ENCODE data around the gene LRRTM4. TPM values are rescaled to one million over a fixed set of nuclear protein-coding genes. Genes with fewer than 3 reads are reported as not detected.

Gene LRRTM4
- total RNA-seq, 1 donor from 2014 or later, result not detected

DNA sequence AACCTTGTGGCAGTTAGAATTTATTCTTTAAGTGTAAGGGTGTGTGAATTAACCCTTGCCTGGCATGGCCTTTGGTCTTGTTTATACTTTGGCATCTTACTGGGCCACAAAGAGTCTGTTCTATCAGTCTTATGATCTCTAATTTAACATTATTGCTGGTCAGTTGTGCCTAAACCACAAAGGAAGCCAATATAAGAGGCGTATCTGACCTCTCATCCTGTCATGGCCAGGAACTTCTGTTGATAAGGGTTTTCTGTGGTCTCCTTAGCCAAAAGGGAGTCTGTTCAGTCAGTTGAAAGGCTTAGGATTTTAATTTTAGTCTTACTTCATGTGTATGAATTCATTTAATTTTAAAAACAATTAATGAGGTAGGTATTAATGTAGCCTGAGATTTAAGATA lies 127.2 kb downstream of the LRRTM4 start:
- DNase-seq (ENCODE audit: low read depth), result no peak
- no peaks in the 10 kb centered on the region for H3K36me3 ChIP-seq (ENCODE audit: control insufficient read depth, insufficient read depth, low read length)
- H3K27me3 ChIP-seq (ENCODE audit: control insufficient read depth, insufficient read depth, low read length), result no peaks in the 10 kb centered on the region
- TF ChIP-seq, protein P1, sequence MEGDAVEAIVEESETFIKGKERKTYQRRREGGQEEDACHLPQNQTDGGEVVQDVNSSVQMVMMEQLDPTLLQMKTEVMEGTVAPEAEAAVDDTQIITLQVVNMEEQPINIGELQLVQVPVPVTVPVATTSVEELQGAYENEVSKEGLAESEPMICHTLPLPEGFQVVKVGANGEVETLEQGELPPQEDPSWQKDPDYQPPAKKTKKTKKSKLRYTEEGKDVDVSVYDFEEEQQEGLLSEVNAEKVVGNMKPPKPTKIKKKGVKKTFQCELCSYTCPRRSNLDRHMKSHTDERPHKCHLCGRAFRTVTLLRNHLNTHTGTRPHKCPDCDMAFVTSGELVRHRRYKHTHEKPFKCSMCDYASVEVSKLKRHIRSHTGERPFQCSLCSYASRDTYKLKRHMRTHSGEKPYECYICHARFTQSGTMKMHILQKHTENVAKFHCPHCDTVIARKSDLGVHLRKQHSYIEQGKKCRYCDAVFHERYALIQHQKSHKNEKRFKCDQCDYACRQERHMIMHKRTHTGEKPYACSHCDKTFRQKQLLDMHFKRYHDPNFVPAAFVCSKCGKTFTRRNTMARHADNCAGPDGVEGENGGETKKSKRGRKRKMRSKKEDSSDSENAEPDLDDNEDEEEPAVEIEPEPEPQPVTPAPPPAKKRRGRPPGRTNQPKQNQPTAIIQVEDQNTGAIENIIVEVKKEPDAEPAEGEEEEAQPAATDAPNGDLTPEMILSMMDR (IDR thresholded peaks at IDR 0.05; ENCODE audit: insufficient read depth, low read length, poor library complexity, severe bottlenecking), result no peak
- H3K4me3 ChIP-seq (ENCODE audit: low read depth, low read length), result no peak overlapping the region

DNA sequence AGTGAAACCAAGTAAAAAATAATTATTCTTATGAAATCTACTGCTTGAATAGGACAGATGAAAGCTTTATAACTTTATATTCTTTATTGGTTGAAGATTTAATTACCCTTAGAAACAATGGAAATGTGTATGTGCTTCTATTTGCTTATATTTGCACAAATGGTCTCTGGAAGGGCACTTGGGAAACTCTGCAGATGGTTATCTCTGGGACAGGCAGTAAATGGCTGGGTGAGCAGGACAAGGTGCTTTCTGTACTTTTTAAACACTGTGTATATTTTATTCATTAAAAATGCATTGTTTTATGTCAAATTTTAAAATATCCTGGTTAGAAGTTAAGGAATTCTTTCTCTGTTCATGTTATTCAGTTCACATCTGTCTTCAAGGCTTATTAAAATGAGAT lies 131.1 kb downstream of the LRRTM4 start:
- Histone ChIP-seq H3K27me3 (ENCODE audit: control insufficient read depth, insufficient read depth, low read length) (no peaks in the 10 kb centered on the region), H3K36me3 (ENCODE audit: control insufficient read depth, insufficient read depth, low read length) (no peaks in the 10 kb centered on the region), H3K4me3 (ENCODE audit: low read depth, low read length) (no peak overlapping the region)
- no peak for DNase-seq (ENCODE audit: low read depth)
- TF ChIP-seq, protein P1 (IDR thresholded peaks at IDR 0.05; ENCODE audit: insufficient read depth, low read length, poor library complexity, severe bottlenecking), result no peak

DNA sequence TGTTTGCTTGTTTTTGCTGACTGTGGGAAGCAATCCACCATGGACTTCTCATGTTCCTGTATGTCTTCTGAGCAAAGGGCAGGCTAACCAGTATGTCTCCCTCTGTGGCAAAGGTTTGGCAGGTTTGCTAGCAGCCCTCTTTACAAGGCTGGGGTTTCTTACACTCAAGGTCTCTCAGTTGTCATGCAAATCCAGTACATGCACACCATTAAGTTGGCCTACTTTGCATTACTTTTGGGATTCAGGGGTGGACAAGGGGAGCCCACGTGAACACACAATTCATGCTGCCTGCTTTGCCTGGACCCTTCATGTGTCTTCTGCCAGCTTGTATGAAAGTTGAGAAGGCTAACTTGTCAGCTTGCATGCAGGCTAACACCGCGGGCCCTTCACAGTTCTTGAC lies 134.9 kb downstream of the LRRTM4 start:
- Histone ChIP-seq H3K36me3 (ENCODE audit: control insufficient read depth, insufficient read depth, low read length) (no peaks in the 10 kb centered on the region), H3K27me3 (ENCODE audit: control insufficient read depth, insufficient read depth, low read length) (no peaks in the 10 kb centered on the region), H3K4me3 (ENCODE audit: low read depth, low read length) (no peak overlapping the region)
- DNase-seq (ENCODE audit: low read depth), result no peak
- TF ChIP-seq, protein P1 (IDR thresholded peaks at IDR 0.05; ENCODE audit: insufficient read depth, low read length, poor library complexity, severe bottlenecking), result no peak

DNA sequence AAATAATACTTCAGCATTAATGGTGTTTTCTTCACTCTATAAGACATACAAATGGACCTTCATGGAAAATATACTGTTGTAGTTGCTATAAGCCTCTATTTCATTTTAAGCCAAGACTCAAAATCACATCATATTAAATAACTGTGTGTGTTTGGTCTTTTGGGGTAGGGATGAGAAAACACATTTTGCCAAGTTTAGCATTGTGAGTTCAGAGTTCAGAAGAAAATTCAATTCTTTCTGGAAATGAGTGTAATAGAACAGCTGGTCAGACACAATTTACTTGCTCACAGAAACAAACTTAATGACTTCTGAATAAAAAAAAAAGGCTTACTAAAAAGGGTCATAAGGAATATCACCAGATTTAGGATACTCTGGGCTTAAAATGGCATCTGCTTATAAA lies 149.5 kb downstream of the LRRTM4 start:
- DNase-seq (ENCODE audit: low read depth), result no peak
- Histone ChIP-seq H3K4me3 (ENCODE audit: low read depth, low read length) (no peak overlapping the region), H3K36me3 (ENCODE audit: control insufficient read depth, insufficient read depth, low read length) (no peaks in the 10 kb centered on the region), H3K27me3 (ENCODE audit: control insufficient read depth, insufficient read depth, low read length) (no peaks in the 10 kb centered on the region)
- TF ChIP-seq, protein P1 (IDR thresholded peaks at IDR 0.05; ENCODE audit: insufficient read depth, low read length, poor library complexity, severe bottlenecking), result no peak

DNA sequence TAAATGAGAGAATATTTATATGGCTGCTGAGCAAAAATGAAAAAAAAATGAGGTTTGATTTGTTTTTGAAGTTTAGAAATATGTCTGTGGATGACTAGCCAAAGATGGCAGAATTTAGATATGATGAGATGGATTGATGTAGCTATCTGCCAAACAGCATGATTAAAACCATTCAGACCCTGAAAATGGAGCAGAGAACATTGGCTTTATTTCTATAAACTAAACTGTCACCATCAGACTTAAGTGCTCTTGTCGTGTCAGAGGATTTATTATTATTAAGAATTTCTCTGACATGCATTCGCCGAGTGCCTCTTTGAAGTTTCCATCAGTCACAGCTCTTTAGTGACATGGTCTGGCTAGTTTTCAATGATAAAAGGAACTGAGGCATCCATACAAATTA lies 151.7 kb downstream of the LRRTM4 start:
- Histone ChIP-seq H3K27me3 (ENCODE audit: control insufficient read depth, insufficient read depth, low read length) (no peaks in the 10 kb centered on the region), H3K36me3 (ENCODE audit: control insufficient read depth, insufficient read depth, low read length) (no peaks in the 10 kb centered on the region), H3K4me3 (ENCODE audit: low read depth, low read length) (no peak overlapping the region)
- TF ChIP-seq, protein P1 (IDR thresholded peaks at IDR 0.05; ENCODE audit: insufficient read depth, low read length, poor library complexity, severe bottlenecking), result no peak
- no peak for DNase-seq (ENCODE audit: low read depth)

DNA sequence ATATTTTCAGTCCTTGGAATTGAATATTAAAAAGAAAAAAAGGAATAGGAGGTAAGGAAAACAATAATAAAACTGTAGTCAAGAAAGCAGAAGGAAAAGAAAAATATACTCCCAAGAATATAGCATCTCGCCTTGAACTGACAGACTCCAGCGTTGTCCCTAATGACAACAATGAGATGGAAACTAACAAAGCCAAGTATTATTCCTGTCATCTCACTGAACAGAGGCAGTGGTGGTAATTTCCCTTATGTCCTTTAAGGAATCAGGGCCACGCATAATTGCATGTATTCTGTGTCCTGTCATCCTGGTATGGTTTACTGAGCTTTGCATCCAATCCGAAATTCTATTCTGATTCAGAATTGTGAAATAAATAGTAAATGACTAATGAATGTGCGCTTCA lies 158.9 kb downstream of the LRRTM4 start:
- TF ChIP-seq, protein P1 (IDR thresholded peaks at IDR 0.05; ENCODE audit: insufficient read depth, low read length, poor library complexity, severe bottlenecking), result no peak
- Histone ChIP-seq H3K27me3 (ENCODE audit: control insufficient read depth, insufficient read depth, low read length) (no peaks in the 10 kb centered on the region), H3K4me3 (ENCODE audit: low read depth, low read length) (no peak overlapping the region), H3K36me3 (ENCODE audit: control insufficient read depth, insufficient read depth, low read length) (no peaks in the 10 kb centered on the region)
- DNase-seq (ENCODE audit: low read depth), result no peak

All from kidney epithelial cell (primary cell).